Stimulated activated CD4-positive, alpha-beta T cell treated with anti-CD3 and anti-CD28 coated beads, TNF-alpha, amount 100 ng/mL, for 24 hours (primary cell): ENCODE data around the gene ZNF280C.
"Not testable (repeated sequence)": the region's sequence is repeated elsewhere in the genome, so short reads cannot be mapped to it uniquely, and the experiment has no call there.

ENCODE experiments used
- DNase-seq, 3 experiments: peaks; one replicate each; pipeline ENCODE4 v3.0.0-alpha.2; 2020; ENCODE audit warnings: low read depth in 3 of 3

ZNF280C gene

GRCh38 chrX:130268449-130269170, at the start of gene ZNF280C:
Gene ZNF280C (minus strand): TSS chrX:130268899. CDS start chrX:130260449, 8,450 bp downstream.
- peak; percentile 76 to 88 (median 86) for DNase-seq

GRCh38 chrX:130304587-130305368, 36.1 kb upstream of the ZNF280C start:
- DNase-seq: no peak

GRCh38 chrX:130301977-130302376, 33.3 kb upstream of the ZNF280C start:
- DNase-seq: no peak

- no peak for DNase-seq
These were observed 32.7 kb upstream of the ZNF280C start for GRCh38 chrX:130301405-130301804.

- DNase-seq: no peak
These were observed 31.2 kb upstream of the ZNF280C start for GRCh38 chrX:130300010-130300282.

GRCh38 chrX:130299279-130300009, 30.7 kb upstream of the ZNF280C start:
- no peak for DNase-seq

GRCh38 chrX:130296743-130297142, 28.0 kb upstream of the ZNF280C start:
- DNase-seq: no peak

GRCh38 chrX:130296297-130296678, 27.6 kb upstream of the ZNF280C start:
- DNase-seq: no peak

- no peak for DNase-seq
These were observed 27.0 kb upstream of the ZNF280C start for GRCh38 chrX:130295519-130296296.

GRCh38 chrX:130287071-130287770, 18.5 kb upstream of the ZNF280C start:
- DNase-seq: no peak

GRCh38 chrX:130285710-130286109, 17.0 kb upstream of the ZNF280C start:
- no peak for DNase-seq

- no peak for DNase-seq
These were observed 16.4 kb upstream of the ZNF280C start for GRCh38 chrX:130285069-130285620.

- no peak for DNase-seq
These were observed 13.5 kb upstream of the ZNF280C start for GRCh38 chrX:130282151-130282550.

- DNase-seq: no peak
These were observed 12.2 kb upstream of the ZNF280C start for GRCh38 chrX:130280901-130281300.

- DNase-seq: not testable (repeated sequence)
These were observed 3.6 kb upstream of the ZNF280C start for GRCh38 chrX:130272253-130272652.

- not testable (repeated sequence) for DNase-seq
These were observed 692 bp upstream of the ZNF280C start for GRCh38 chrX:130269391-130269790.

GRCh38 chrX:130267956-130268448, 697 bp downstream of the ZNF280C start:
- peak in 1 of 3 experiments; percentile 0 for DNase-seq

- DNase-seq: no peak
These were observed 4.1 kb downstream of the ZNF280C start for GRCh38 chrX:130264573-130264972.

- DNase-seq: no peak
These were observed 5.7 kb downstream of the ZNF280C start for GRCh38 chrX:130263016-130263415.

GRCh38 chrX:130262231-130262630, 6.5 kb downstream of the ZNF280C start:
- no peak for DNase-seq
